Measurements from ENCODE around the gene FMNL1.

FMNL1 gene

DNA sequence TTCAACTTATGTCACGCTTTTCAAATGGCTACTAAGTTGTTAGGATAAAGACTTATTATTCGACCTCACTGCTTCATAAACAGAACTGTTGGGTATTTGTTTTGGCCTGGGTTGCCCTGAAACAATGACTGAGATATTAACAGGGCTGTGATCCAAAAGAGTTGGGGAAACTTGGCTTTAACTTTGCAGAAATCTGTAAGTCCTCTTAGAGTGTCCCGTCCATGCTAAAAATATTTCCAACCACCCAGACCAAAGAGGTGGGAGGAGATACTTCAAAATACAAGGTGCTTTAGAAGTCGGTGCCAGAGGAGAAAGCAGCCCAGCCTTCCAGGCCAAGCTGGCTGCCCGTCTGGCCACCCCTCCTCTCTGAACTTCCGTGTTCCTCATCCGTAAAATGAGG is 56.3 kb downstream of the FMNL1 start:
- no peak for DNase-seq (ENCODE audit: low read depth in 2 of 2)

GRCh38 chr17:45279898-45280297 is 58.2 kb downstream of the FMNL1 start:
- no peak for DNase-seq (ENCODE audit: low read depth in 2 of 2)

DNA sequence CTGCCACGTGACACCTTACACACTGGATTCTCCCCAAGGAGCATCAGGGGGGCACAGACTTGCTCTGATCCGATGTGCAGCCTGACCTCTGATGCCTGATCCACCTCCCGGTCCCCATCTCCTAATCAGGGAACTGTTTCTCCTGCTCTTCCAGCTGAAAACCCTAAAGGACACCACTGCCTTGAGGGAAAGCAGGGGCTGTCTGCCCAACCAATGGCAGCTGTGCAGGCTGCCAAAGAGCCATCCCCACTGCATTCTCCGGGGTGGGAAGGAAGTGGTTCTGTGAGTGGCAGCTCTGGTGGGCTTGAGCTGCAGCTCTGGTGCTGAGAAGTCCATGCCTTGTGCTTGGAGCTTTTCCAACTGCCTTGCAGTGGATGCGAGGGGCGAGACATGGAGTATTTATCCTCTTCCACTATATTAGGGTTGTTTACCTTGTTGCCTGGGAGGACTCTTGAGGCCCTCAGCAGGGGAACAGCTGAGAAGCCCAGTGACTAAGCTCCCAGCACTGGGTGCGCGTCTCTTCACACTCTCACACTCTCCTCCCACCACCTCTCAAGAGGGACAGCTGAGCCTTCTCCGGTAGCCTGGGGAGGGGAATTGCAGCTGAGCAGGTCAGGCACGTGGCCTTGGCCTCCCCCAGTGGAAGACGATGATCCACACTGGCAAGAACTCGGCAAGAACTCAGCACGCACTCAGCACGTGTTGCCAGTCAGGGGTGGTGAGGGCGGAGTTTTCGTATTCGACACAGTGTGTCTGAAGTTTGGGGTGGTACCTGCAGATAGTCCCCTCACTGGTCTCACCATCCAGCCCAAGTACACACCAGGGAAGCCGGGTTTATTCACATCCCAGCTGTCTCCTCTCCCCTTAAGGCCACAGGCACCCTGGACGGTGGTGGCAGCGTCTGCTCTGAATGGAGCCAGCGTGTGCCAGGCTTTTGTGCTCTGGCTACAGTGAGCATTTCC is 61.3 kb downstream of the FMNL1 start:
- DNase-seq (ENCODE audit: low read depth in 2 of 2) = no peak

- DNase-seq (ENCODE audit: low read depth in 2 of 2) = no peak
Observed at GRCh38 chr17:45283711-45284110, 62.0 kb downstream of the FMNL1 start.

DNA sequence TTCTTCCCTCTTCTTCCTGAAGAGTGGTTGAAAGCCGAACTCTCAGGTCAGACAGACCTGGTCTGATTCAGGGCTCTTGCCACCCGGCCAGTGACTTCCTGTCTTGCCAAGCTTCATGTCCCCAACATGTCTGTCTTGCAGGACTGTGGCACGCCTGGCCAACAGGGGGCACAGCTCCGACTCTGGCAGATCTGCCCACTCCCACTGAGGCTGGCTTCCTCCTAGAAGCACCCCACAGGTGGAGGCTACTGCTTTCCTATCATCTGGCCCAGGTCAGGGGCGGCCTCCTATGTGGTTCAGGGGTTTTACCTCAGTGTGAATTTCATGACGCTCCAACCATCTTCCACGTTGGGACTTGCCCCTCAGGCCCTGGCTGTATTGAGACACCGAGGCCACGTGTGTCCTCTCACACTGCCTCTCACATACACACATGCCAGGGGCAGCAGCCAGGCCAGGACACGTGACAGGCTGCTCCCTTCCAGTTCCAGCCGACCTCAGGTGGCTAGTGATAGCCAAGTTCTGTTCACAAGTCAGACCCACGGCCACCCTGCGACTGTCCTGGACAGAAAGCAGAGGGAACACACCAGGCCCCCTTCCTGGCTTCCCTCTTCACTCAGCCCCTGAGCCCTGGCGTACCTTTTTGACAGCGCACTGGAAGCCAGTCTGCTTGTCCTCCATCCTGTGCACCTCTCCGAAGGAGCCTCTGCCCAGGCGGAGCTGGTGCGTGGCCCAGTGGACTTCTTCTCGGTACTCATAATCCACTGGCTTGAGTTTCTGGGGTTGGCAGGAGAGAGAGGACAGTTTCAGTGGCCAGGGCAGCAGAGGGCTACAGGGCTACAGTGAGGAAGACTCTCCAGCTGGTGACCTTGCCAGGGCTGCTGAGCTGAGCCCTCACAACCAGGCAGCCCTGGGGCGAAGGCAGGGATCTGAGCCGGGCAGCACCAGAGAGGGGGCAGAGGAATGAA is 62.8 kb downstream of the FMNL1 start:
- peak in 1 of 2 donors; percentile 27 for DNase-seq (ENCODE audit: low read depth in 2 of 2)

DNA sequence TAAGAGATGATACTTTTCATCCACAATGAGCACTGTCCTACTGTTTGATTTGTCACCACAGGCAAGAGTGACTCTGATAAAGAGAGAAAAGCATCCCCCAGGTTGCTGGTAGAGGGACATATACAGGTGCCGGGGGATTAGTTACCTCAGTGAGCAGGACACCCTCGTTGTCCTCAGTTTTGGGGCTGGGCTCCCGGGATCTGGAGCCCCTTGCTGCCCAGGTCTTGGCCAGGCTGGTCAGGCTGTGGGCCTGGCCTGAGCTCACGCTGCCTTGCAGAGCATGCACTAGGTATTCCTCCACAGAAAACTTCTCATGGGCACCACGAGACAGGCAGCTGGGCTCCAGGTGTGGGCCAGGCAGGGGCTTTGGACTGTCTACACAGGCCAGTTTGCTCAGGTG is 64.6 kb downstream of the FMNL1 start:
- DNase-seq (ENCODE audit: low read depth in 2 of 2) = no peak

DNA sequence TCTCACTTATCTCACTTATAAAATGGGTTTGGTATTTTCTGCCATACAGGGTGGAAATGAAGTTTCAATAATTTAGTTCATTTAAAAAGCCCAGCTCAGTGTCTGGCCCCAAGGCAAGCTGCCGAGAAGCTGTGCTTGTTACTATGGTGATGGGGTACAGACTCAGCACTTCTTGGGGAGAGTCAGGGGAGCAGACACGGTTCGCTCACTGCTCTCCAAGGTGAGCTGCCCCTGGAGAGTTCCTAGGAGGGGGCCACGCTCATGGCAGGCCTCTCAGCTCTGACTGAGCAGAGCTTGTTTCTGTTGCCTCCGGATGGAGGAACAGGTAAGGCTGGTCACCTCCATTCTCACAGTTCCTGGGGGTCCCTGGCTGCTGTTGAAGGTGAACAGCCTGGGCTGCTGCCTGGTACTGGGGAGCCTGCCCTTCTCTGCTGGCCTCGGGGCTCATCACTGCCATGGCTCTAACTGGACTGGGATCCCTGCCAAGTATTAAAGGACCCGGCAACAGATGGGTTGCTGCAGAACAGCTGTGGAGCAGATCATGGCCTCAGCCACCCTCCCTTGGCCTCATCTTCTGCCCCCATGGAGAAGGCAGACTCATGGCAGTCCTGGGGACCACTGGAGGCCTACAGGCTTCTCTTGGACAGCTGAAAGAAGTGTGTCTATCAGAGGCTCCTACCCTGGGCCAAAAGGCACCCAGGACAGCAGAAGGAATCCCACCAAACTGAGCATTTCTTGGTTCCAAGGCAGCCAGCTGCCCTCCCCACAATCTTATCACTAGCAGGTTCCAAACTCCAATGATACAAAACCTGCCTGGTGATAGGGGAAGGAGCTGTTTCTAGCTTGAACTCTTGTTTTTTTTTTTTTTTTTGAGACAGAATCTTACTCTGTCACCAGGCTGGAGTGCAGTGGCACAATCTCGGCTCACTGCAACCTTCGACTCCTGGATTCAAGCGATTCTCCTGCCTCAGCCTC is 66.1 kb downstream of the FMNL1 start:
- no peak for DNase-seq (ENCODE audit: low read depth in 2 of 2)

GRCh38 chr17:45288825-45289224 is 67.1 kb downstream of the FMNL1 start:
- DNase-seq (ENCODE audit: low read depth in 2 of 2) = no peak

DNA sequence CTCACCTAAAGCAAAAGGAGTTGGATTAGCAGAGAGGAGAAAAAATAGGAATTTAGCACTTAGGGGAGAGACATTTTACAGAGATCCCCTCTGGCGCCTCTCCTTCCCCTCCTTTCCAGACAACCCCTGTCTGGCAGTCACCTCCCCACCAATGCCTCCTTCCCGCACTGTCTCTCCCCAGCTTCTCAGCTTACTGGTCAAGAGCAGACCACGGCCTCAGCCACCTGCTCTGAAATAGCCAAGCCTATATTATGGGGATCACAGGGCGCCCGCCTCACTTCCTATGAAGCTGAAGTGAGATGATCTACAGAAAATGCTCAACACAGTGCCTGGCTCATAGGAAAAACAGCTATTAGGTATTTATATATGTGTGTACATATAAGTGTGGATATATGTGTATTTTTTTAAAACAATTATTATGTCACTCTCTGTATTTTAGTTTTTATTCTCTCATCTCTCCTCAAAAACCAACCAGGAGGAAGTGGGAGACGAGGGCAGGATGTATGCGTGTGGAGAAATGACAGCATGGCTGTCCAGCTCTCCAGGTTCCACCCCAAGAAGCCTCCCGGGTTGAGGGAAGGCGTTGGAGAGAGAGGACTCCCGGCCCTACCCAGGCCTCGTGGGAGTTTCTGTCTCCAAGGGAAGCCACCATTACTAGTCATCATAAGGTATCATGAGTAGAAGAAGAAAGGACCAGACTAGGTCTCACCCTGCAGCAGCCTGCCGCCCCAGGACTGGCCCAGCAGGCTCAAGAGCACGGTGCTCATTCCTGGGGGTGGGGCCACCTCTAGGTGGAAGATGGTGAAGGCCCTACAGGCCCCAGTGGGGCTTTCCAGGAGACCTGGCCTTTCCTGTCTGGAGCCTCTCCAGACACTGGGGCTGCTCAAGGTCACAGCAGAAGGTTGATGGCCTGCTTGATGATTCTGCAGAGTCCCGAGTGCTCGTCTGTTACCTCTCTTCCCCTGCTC is 67.9 kb downstream of the FMNL1 start:
- no peak for DNase-seq (ENCODE audit: low read depth in 2 of 2)

- no peak for DNase-seq (ENCODE audit: low read depth in 2 of 2)
Observed at GRCh38 chr17:45290269-45290765, 68.6 kb downstream of the FMNL1 start.

DNA sequence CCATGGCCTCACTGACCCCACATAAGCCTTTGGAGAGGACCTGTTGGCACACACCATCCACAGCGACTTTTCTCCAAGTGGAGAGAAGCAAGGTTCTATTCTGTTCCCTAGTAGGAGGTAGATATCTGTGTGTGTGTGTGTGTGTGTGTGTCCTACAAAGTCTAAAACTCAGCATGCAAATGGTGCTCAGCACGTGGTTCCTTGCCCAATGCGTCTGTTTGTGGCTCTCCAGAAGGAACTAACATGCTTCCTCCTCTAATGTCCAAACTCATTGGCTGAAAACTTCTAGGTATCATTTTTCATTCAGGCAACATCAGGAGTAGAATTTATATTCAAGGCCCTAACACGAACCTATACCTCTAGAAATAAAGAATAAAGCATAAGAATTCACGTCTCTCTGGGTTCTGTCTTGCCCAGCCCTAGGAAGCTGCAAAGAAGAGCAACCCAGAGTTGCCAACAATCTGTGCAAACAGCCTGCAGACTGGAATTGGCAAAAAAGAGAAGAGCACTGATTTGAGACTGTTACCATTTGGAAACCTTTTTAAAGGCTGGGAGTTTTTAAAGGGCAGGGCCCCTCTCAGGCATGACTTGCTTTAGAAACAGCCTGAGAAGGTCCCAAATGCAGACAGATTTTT is 69.6 kb downstream of the FMNL1 start:
- DNase-seq (ENCODE audit: low read depth in 2 of 2) = no peak

- DNase-seq (ENCODE audit: low read depth in 2 of 2) = no peak
Observed at GRCh38 chr17:45292696-45293412, 71.2 kb downstream of the FMNL1 start.

DNA sequence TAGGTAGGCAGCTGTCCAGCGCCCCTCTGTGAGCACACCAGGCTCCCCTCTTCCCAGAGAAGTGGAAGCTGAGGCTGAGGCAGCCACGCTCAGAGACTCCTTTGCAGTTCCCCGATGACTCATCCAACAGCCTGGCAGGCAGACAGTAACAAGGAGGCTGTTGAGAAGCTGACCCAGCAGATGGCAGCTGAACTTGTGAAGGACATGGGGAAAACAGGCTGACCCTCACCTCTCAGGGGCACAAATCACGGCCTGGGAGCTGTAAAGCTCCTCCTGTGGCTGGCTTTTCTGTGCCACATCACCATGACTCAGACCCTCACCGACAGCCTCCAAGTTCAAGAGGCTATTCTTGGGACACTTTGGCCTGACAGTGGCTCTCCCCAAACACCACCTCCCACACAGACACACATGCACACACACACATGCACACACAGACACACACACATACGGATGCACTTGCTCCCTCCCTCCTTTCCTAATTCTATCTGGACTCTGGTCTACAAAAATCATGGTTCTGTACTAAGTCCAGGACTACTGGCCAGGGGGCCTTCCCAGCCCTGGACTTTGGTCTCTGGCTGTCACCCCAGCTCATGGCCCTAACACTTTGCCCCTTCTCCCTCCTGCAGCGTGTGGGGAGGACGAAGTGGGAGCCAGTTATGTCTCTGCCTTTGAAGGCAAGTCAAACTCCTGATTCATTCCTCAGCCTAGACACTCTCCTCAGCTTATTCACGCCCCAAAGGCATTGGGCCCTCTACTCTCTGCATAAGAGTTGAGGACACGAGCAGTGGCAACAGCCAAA is 71.9 kb downstream of the FMNL1 start:
- DNase-seq (ENCODE audit: low read depth in 2 of 2) = peak in 1 of 2 donors; percentile 19

- no peak for DNase-seq (ENCODE audit: low read depth in 2 of 2)
Observed at GRCh38 chr17:45294506-45294905, 72.8 kb downstream of the FMNL1 start.

- no peak for DNase-seq (ENCODE audit: low read depth in 2 of 2)
Observed at GRCh38 chr17:45296003-45296832, 74.5 kb downstream of the FMNL1 start.

- no peak for DNase-seq (ENCODE audit: low read depth in 2 of 2)
Observed at GRCh38 chr17:45296833-45297124, 75.1 kb downstream of the FMNL1 start.

All from activated CD4-positive, alpha-beta T cell treated with anti-CD3 and anti-CD28 coated beads for 24 hours (primary cell).